Heart left ventricle (tissue), 13 donors: ENCODE results near the gene C6orf52.

ENCODE experiments used
- POLR2A ChIP-seq, 2 donors: fragments of 450-650 bp; IDR thresholded peaks; one replicate each; pipeline ENCODE4 v1.6.1; 2017; ENCODE audit warnings: antibody characterized with exemption in 2 of 2, mild to moderate bottlenecking in 2 of 2, moderate library complexity in 2 of 2
- TF ChIP-seq, protein P1 (sequence below), 12 donors: fragments of 200-600 bp; sonication (generic) in 4 of 12; IDR thresholded peaks; one replicate each; pipeline versions ENCODE4 v1.5.0 to v1.8.0; 2018 to 2022; ENCODE audit warnings: antibody characterized with exemption in 12 of 12, mild to moderate bottlenecking in 5 of 12
- donor health status: ischemic (EF 13 %, LVEDD 7.1; RV severe dilation, severe dysfunction).
- donor health status: DM: no; HTN: yes; CAD: no.
- donor health status: DM: no; HTN: no; CAD: no.
- donor health status: ischemic (EF 25% LVEDD 6.9; RV normal size, moderate dysfunction).
- donor health status: ischemic (EF 25% LVEDD 5.7; RV mildly dilated, moderate dysfunction).
- donor health status: ischemic (EF 35%, LVEDD 5.7; RV mildly dilated, moderate dysfunction).
- donor health status: nonischemic (EF 11% LVEDD 7.7; RV severe dilation, severe dysfunction).
- donor health status: DM: yes; HTN: yes; CAD: no.
- donor health status: PGD.
- donor health status: ischemic (EF 29% LVEDD 5.4; RV normal size, mild dysfunction).
- donor health status: nonischemic (EF 23%, LVEDD 6.1; RV moderate dilation, normal function).

DNA sequence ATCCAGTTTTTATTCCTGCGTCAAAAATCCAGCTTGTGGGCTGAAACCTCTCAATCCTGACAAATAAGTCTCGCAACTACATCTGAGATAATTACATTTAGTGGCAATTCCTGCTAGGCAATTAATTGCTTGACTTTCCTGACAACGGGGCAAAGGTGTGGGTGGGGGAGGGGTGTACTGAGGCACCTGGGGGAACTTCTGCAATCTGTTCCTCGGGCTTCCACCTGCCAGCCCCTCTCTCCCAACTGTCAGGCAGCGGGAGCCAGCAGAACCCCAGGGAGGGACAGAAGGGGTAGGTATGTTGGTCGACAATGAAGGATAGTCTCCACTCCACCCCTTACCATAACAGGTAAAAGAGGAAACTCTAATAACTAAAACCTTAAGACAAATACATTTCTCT is 6.8 kb downstream of the C6orf52 start:
- TF ChIP-seq, protein P1, sequence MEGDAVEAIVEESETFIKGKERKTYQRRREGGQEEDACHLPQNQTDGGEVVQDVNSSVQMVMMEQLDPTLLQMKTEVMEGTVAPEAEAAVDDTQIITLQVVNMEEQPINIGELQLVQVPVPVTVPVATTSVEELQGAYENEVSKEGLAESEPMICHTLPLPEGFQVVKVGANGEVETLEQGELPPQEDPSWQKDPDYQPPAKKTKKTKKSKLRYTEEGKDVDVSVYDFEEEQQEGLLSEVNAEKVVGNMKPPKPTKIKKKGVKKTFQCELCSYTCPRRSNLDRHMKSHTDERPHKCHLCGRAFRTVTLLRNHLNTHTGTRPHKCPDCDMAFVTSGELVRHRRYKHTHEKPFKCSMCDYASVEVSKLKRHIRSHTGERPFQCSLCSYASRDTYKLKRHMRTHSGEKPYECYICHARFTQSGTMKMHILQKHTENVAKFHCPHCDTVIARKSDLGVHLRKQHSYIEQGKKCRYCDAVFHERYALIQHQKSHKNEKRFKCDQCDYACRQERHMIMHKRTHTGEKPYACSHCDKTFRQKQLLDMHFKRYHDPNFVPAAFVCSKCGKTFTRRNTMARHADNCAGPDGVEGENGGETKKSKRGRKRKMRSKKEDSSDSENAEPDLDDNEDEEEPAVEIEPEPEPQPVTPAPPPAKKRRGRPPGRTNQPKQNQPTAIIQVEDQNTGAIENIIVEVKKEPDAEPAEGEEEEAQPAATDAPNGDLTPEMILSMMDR (IDR thresholded peaks at IDR 0.05): no peak
- TF ChIP-seq POLR2A (IDR thresholded peaks at IDR 0.05): no peak
